Ovary (tissue), 9 donors: ENCODE measurements around the gene STK39. TPM values are rescaled to one million over a fixed set of nuclear protein-coding genes. Genes with fewer than 3 reads are reported as not detected.

ENCODE experiments used
- DNase-seq, 5 donors: peaks; one replicate each; pipeline ENCODE4 v3.0.0-alpha.2; 2019 to 2020
- H3K27ac ChIP-seq, 2 donors: fragments of 200-600 bp; one replicate each; pipeline versions ENCODE4 v1.5.1 to v1.8.0; 2019 to 2022
- H3K27me3 ChIP-seq: fragments of 200-600 bp; one replicate; pipeline ENCODE4 v1.8.0; 2022
- H3K36me3 ChIP-seq: fragments of 200-600 bp; sonication (generic); one replicate; pipeline ENCODE4 v1.5.1; 2019
- H3K4me1 ChIP-seq: one replicate; pipeline ENCODE4 v1.8.1; 2013; ENCODE audit warnings: mild to moderate bottlenecking, moderate library complexity; ENCODE audit not compliant: insufficient read depth
- H3K4me3 ChIP-seq: fragments of 200-600 bp; sonication (generic); one replicate; pipeline ENCODE4 v1.5.1; 2017
- H3K9me3 ChIP-seq, 2 donors: fragments of 200-600 bp in 1 of 2; sonication (generic) in 1 of 2; one replicate each; pipeline versions ENCODE4 v1.5.1 to v1.8.1; 2013 to 2019; ENCODE audit warnings: mild to moderate bottlenecking in 1 of 2, moderate library complexity in 1 of 2
- CTCF ChIP-seq, 3 donors: fragments of 450-650 bp in 2 of 3; fragments of 200-600 bp in 1 of 3; IDR thresholded peaks; one replicate each; pipeline versions ENCODE4 v1.5.1 to v1.8.0; 2016 to 2022; ENCODE audit warnings: antibody characterized with exemption in 3 of 3, mild to moderate bottlenecking in 1 of 3
- EP300 ChIP-seq: sonication (generic); formaldehyde crosslinking; IDR thresholded peaks from one replicate; pipeline ENCODE4 v1.6.1; 2017; ENCODE audit warnings: antibody characterized with exemption
- POLR2A ChIP-seq: fragments of 450-650 bp; IDR thresholded peaks from one replicate; pipeline ENCODE4 v1.6.1; 2017; ENCODE audit warnings: antibody characterized with exemption, mild to moderate bottlenecking, moderate library complexity
- WGBS, 3 donors: extraction: QIAGEN DNeasy Blood & Tissue Kit in 1 of 3; methylation state at CpG; one replicate each; pipeline versions ENCODE4 v1.1.5 to v1.1.7; 2013 to 2017; 5-methylcytosine and 5-hydroxymethylcytosine counted together
- intact Hi-C, 4 donors: fragments of 100-400 bp; cut with DNase I; formaldehyde crosslinking; loops; one replicate each; pipeline versions ENCODE4 v1.11.0 to v1.15.1; 2022 to 2023
- polyA plus RNA-seq, 2 donors: library from polyadenylated mRNA; stranded (reverse); fragments of 200-250 nt in 1 of 2; fragments of 350-450 nt in 1 of 2; fragmentation: Illumina TruSeq in 1 of 2; extraction: RNeasy Lipid Tissue Mini Kit (QIAGEN cat#74804) in 1 of 2; gene quantifications; one replicate each; pipeline ENCODE4 v1.2.3, GENCODE V29; 2013 to 2014
- total RNA-seq, 7 donors: library from RNA; depleted of rRNA in 2 of 7; stranded (reverse); fragments of >200 nt in 2 of 7; fragmentation: NEBNext Ultra II Directional in 3 of 7; extraction: Animal tissue kit (Norgen Biotek cat#: 25700) in 3 of 7; gene quantifications; one replicate each; pipeline versions ENCODE4 v1.1.0 to v1.2.4, GENCODE V29; 2016 to 2023
- donor health status: DM: no; HTN: no; CAD: no; lungs with moderate emphysema.
- donor health status: DM: no; HTN: no; CAD: no.
- donor health status: Bipolar disorder and iron deficiency.
- donor health status: DM: yes; HTN: yes; CAD: no.
- donor health status: DM: no; HTN: no; CAD: no.
- donor health status: DM: yes; HTN: yes; CAD: no.

STK39 gene
- total and polyA plus RNA-seq, 9 donors = 5.9 to 14.1 (median 10.6) TPM

- Histone ChIP-seq H3K9me3 (no peaks in the 10 kb centered on the region), H3K4me3 (no peak overlapping the region), H3K4me1 (no peaks in the 10 kb centered on the region), H3K36me3 (no peaks in the 10 kb centered on the region), H3K27ac (no peak overlapping the region), H3K27me3 (no peaks in the 10 kb centered on the region)
- WGBS, 3 donors = 97 to 98% (median 98%) methylated on average over 5 of the region's 5 CpGs
- DNase-seq = no peak
- intact Hi-C loops = no loop called here
- no peak for TF ChIP-seq POLR2A
- no peak for TF ChIP-seq CTCF (IDR thresholded peaks at IDR 0.05)
- no peak for TF ChIP-seq EP300
Measured at GRCh38 chr2:168138901-168139300, 108.5 kb downstream of the STK39 start.

- Histone ChIP-seq H3K36me3 (no peaks in the 10 kb centered on the region), H3K4me3 (no peak overlapping the region), H3K4me1 (no peaks in the 10 kb centered on the region), H3K27me3 (no peaks in the 10 kb centered on the region), H3K9me3 (no peaks in the 10 kb centered on the region), H3K27ac (no peak overlapping the region)
- TF ChIP-seq CTCF (IDR thresholded peaks at IDR 0.05) (no peak), POLR2A (no peak), EP300 (no peak)
- intact Hi-C loops = no loop called here
- DNase-seq = no peak
- 76 to 87% (median 80%) methylated on average over 5 of the region's 5 CpGs for WGBS, 3 donors
Measured at GRCh38 chr2:168138374-168138773, 109.0 kb downstream of the STK39 start.

GRCh38 chr2:168137510-168138180 is 109.8 kb downstream of the STK39 start:
- DNase-seq = no peak
- Histone ChIP-seq H3K9me3 (no peaks in the 10 kb centered on the region), H3K4me1 (no peaks in the 10 kb centered on the region), H3K36me3 (no peaks in the 10 kb centered on the region), H3K4me3 (no peak overlapping the region), H3K27ac (no peak overlapping the region), H3K27me3 (no peaks in the 10 kb centered on the region)
- 90 to 95% (median 93%) methylated on average over 3 of the region's 3 CpGs for whole genome bisulfite sequencing, 3 donors
- intact Hi-C loops = no loop called here
- TF ChIP-seq POLR2A (no peak), CTCF (IDR thresholded peaks at IDR 0.05) (no peak), EP300 (no peak)

- Histone ChIP-seq H3K27me3 (no peaks in the 10 kb centered on the region), H3K27ac (no peak overlapping the region), H3K4me1 (no peaks in the 10 kb centered on the region), H3K36me3 (no peaks in the 10 kb centered on the region), H3K9me3 (no peaks in the 10 kb centered on the region), H3K4me3 (no peak overlapping the region)
- DNase-seq = no peak
- TF ChIP-seq POLR2A = no peak
- no peak for TF ChIP-seq EP300
- TF ChIP-seq CTCF (IDR thresholded peaks at IDR 0.05) = no peak
- WGBS, 3 donors = 25 to 39% (median 36%) methylated on average over 2 of the region's 2 CpGs
- intact Hi-C loops = no loop called here
Measured at GRCh38 chr2:168136392-168136977, 110.9 kb downstream of the STK39 start.
